ENCODE measurements around the gene SEC22B.
"Not testable (repeated sequence)": the region's sequence is repeated elsewhere in the genome, so short reads cannot be mapped to it uniquely, and the experiment has no call there.

Gene SEC22B

GRCh38 chr1:120144626-120145025 is 31.7 kb downstream of the SEC22B start:
- not testable (repeated sequence) for DNase-seq

DNA sequence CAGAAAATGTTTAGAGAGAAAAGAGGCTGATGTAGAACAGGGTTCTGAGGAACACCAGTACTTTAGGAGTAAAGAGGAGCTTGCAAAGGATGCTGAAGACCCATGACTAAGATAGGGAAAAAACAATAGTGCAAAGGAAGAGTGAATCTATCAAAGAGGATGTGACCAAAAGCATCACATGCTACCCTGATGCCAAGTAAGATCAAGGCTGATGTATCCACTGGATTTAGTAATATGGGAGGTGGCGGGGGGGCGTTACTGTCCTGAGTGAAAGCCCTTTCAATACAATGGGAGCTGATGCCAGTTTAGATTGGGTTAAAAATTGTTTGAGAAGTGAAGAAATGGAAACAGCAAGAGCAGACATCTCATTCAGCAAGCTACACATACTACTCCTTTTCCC is 32.2 kb downstream of the SEC22B start:
- DNase-seq = not testable (repeated sequence)

- DNase-seq = not testable (repeated sequence)
Measured at GRCh38 chr1:120143334-120143733, 33.0 kb downstream of the SEC22B start.

DNA sequence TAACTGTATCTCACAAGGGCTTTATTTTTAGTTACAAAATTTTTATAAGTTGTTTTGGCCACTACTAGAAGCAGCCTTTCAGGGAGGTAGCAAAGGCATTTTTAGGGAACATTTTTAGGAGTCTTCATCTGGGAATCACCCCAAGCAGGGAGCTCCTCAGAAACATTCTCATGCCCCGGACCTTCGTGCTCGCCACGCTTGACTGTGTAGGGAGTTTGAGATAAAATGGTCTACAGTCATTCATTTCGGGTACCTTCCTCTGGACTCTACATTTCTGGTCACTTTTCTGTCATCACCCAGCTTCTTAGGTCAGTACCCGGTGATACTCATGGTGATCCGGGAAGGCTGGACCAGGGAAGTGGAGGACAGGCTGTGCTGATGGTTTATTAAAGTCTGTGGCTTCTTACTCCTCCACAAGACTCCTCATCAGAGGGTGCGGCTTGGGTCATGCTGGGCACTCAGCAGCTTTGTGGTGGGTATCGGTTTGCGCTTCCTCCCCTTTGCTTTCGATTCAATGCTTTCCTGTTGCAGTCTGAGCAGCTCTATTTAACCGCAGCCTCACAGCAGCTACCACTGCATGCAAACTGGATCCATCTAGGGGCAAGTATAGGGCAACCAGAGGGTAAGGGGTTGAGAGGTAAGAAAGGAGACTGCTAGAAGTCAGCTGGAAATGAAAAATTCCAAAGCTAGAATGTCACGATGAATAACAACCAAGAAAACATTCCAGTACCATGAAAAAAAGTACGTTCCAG is 33.6 kb downstream of the SEC22B start:
- DNase-seq = peak; percentile 77 to 78

DNA sequence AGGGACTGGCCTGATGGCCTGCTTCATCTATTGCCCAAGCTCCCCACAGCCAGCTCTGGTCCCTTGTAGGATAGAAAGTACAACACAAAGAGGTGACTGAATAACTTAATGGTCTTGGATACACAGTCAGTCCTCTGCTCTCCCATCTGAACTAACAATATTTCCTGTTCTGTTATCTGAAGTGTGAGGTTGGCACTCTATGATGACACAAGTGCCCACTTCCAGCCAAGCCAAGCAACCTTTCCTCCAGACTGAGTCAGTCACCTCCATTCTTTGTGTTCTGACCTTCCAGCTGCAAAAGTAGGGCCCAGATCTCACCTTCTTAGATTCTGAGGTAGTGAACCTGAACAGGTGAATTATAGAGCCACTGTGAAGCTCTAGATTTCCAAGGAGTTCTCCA is 34.5 kb downstream of the SEC22B start:
- not testable (repeated sequence) for DNase-seq

- DNase-seq = not testable (repeated sequence)
Measured at GRCh38 chr1:120140656-120141265, 35.6 kb downstream of the SEC22B start.

DNA sequence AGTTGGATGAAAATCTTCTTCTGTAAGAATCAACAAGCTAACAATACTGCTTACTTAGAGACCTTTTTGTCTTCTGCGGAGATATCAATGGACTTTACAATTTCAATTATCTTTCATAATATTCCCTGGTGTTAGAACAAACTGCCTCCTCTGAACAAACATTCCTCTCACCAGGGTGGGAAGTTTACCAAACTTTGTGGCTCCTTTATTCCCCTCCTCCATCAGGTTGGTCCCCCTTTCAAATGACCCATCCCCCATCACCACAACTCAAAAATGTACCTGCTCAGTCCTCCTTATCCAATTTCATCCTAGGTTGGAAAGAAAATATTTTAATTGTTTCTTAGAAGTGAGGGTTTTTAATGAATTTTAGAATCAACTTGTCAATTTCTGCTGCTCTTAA is 40.2 kb downstream of the SEC22B start:
- DNase-seq = not testable (repeated sequence)

DNA sequence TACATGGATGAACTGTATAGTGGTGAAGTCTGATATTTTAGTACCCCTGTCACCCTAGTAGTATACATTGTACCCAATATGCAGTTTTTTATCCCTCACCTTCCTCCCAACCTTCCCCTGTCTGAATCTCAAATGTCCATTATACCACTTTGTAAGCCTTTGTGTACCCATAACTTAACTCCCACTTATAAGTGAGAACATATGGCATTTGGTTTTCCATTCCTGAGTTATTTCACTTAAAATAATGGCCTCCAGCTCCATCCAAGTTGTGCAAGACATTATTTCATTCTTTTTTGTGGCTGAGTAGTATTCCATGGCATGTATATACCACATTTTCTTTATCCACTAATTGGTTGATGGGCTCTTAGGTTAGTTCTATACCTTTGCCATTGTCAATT is 42.4 kb downstream of the SEC22B start:
- DNase-seq = not testable (repeated sequence)

- DNase-seq = no peak
Measured at GRCh38 chr1:120133228-120133927, 42.9 kb downstream of the SEC22B start.

- not testable (repeated sequence) for DNase-seq
Measured at GRCh38 chr1:120132406-120132763, 43.9 kb downstream of the SEC22B start.

GRCh38 chr1:120131611-120132405 is 44.5 kb downstream of the SEC22B start:
- not testable (repeated sequence) for DNase-seq

DNA sequence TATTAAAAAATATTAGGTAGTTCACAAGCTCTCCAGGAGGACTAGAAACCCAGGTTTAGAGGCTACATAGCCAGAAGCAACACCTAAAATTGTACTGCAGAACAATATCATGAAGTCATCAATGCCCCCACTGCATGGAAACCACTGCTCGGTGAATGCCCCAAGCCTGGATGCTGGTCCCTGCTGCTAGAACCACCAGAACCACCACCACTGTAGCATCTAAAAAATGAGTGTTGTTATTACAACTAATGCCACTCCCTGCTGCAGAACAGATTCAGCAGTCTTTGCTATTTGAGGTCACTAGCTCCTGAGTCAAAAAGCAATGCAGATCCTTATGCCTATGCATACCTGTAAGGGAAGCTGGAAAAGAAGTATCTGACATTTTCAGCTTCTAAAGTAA is 48.4 kb downstream of the SEC22B start:
- not testable (repeated sequence) for DNase-seq

GRCh38 chr1:120126216-120126615 is 50.1 kb downstream of the SEC22B start:
- not testable (repeated sequence) for DNase-seq

DNA sequence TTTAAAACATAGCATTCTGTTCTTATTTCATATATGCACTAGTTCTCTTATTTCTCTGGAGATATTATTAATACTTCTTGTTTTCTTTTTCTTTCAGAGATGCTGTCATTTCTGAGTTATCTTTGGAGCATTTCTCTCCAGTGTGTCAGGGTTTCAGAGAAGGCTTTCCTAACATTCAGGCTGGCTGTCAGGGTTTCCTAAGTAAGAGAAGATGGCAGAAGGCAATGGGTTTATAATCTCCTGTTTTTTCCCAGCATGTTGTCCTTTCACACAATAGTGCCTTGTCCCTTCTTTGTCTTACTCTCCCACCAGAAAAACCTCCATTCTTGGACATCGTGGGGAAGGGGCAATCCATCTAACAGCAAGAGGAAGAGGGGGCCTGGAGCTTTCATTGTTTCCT is 51.7 kb downstream of the SEC22B start:
- not testable (repeated sequence) for DNase-seq

GRCh38 chr1:120123813-120124510 is 52.4 kb downstream of the SEC22B start:
- DNase-seq = not testable (repeated sequence)

DNA sequence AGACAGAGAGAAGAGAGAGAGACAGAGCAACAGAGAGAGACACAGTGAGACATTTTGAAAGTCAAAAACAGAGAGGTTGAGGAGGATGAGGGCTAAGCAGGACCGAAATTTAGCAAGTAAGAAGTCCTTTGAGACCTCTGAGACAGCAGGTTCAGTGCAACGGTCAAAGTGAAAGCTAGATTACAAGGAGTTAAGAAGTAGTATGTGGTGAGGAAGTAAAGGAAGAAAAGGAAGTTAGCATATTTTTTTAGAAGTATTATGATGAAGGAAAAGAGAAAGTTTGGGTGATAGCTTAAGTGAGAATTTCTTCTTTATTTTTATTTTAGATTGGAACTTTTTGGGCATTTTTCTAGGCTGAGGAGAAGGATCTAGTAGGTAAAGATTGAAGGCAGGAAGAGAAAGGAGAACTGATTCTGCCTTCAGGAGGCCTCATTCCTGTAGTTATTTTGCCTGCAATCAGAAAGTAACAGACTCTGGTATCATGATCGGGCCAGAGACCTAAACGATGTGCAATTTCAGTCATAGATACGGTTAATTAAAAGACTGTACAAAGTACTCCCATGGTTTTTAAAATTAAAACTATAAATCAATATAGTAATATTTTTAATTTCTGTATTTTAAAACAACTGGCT is 53.9 kb downstream of the SEC22B start:
- DNase-seq = not testable (repeated sequence)

DNA sequence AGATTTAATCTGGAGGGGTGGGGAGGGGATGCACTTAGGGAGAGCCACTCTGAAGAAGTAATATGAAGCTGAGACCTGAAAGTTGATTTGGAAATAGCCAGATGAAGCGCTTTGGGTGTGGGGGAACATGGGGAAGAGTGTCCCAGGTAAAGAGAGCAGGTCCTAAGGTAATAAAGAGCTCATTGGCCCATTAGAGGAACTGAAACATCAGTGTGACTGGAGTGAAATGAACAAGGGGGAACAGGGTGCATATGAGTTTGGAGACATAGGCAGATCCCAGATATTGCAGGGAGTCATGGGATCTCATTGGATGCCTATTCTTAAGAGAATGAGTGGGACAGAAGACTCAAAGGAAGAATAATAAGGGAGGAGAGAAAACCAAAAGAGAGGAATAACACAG is 54.5 kb downstream of the SEC22B start:
- DNase-seq = not testable (repeated sequence)

DNA sequence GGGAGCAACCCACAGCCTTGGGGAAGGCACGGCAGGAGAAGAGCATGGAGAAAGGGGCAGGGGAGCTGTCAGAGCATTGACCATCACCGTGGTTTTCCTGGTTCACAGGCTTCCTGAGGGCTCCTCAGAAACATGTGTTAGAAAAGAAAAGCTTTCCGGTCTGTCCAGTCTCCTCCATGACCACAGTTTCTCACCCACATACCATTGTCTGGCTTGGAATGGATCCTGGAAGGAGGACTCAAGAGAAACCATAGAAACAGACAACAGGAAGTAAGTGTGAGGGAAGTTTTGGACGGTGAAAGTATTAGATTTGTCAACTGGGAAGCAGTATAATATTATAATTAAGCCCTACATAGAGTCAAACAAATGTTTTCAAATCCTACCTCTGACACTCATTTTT is 55.8 kb downstream of the SEC22B start:
- not testable (repeated sequence) for DNase-seq

DNA sequence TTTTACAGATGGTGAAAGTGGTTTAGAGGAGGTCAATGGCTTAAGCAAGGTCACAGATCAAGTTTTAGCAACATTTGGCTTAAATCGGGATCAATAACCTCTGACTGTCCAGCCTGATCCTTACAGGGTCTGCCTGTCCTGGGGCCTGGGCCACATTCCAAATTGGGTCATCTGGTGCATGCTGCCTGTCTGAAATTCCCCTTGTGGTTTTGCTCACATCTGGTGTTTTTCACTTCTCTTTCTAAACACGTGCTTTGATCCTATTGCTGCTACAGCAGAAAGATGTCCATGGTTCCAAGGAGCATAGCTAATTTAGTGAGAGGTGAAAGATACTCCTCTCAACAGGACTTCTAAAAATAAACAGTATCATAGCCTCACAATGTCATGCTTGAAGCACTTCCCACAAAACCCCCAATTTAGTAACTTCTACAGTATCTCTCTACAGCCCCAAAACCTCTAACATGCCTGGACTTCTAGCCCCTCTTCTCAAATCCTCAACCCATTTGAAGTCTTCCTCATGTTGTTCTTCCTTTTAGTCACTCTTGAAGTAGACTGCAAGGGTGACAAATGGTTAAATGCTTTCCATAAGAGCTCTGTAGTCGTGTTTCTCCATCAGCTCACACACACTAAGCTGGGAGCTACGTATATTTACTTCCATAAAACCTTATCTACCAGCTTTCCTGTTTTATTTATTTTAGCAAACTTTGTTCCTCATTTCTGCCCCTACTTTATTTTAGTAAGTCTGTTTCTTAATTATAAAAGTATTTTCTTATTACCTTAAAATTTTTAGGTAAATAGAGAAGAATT is 58.7 kb downstream of the SEC22B start:
- DNase-seq = peak in 1 of 2 donors; percentile 29

GRCh38 chr1:120116094-120116493 is 60.2 kb downstream of the SEC22B start:
- DNase-seq = not testable (repeated sequence)

- not testable (repeated sequence) for DNase-seq
Measured at GRCh38 chr1:120113134-120113533, 63.2 kb downstream of the SEC22B start.

Measured in CD4-positive, alpha-beta T cell treated with Interleukin-4 for 1 hour (primary cell).